CD4-positive, alpha-beta T cell (primary cell): ENCODE results near the gene GALNT18. TPM values are rescaled to one million over a fixed set of nuclear protein-coding genes. Genes with fewer than 3 reads are reported as not detected.
A peak's percentile ranks its signal among the peaks of the same experiment; 100 is the strongest.

ENCODE experiments used
- ATAC-seq: fragments of 200-7000 bp; cut with Tn5 transposase; one replicate; pipeline ENCODE4 v1.10.0; 2022; ENCODE audit warnings: mild to moderate bottlenecking; ENCODE audit not compliant: poor library complexity
- CTCF ChIA-PET: fragments of 350-600 bp; sonication (Branson Sonifier 250); formaldehyde crosslinking; loops from one replicate; lab custom pipeline; 2021; ENCODE audit warnings: antibody characterized with exemption, inconsistent platforms; lab: Charles Lee
- POLR2A ChIA-PET: fragments of 350-600 bp; sonication (Branson Sonifier 250); formaldehyde crosslinking; loops from one replicate; lab custom pipeline; 2021; ENCODE audit warnings: antibody characterized with exemption, inconsistent platforms; lab: Charles Lee
- DNase-seq, 14 experiments: peaks; one replicate each; pipeline ENCODE4 v3.0.0-alpha.2; 2013 to 2020; ENCODE audit warnings: mixed read lengths in 2 of 14
- H3K27ac ChIP-seq, 2 donors: one replicate each; pipeline versions ENCODE4 v1.5.1 to v1.7.0; 2013; ENCODE audit warnings: low read length in 2 of 2, low read depth in 1 of 2, mild to moderate bottlenecking in 1 of 2
- H3K27me3 ChIP-seq, 2 experiments: 1 replicate in 1 of 2; 2 replicates in 1 of 2; pipeline versions ENCODE4 v1.6.1 to v1.7.0; 2013; ENCODE audit warnings: low read length in 2 of 2, control low read depth in 1 of 2, mild to moderate bottlenecking in 1 of 2, moderate library complexity in 1 of 2; ENCODE audit not compliant: insufficient read depth in 2 of 2, control insufficient read depth in 1 of 2
- H3K36me3 ChIP-seq: one replicate; pipeline ENCODE4 v1.6.1; 2013; ENCODE audit warnings: low read length, control low read depth; ENCODE audit not compliant: insufficient read depth
- H3K4me1 ChIP-seq: one replicate; pipeline ENCODE4 v1.6.1; 2013; ENCODE audit warnings: low read length, control low read depth; ENCODE audit not compliant: insufficient read depth
- H3K4me3 ChIP-seq: one replicate; pipeline ENCODE4 v1.5.1; 2013; ENCODE audit warnings: mild to moderate bottlenecking, low read length, moderate library complexity
- H3K9me3 ChIP-seq, 2 experiments: 1 replicate in 1 of 2; 2 replicates in 1 of 2; pipeline versions ENCODE4 v1.6.1 to v1.7.0; 2013; ENCODE audit warnings: low read length in 2 of 2, mild to moderate bottlenecking in 2 of 2, control low read depth in 1 of 2, moderate library complexity in 1 of 2; ENCODE audit not compliant: control insufficient read depth in 1 of 2, insufficient read depth in 1 of 2
- H3K27ac Mint-ChIP-seq: one replicate; pipeline ENCODE4 v1.8.0; 2020; ENCODE audit warnings: mixed read lengths
- H3K27me3 Mint-ChIP-seq: one replicate; pipeline ENCODE4 v1.8.0; 2021; ENCODE audit warnings: mixed read lengths
- H3K36me3 Mint-ChIP-seq: one replicate; pipeline ENCODE4 v1.8.0; 2021; ENCODE audit warnings: low read depth, mixed read lengths
- H3K4me1 Mint-ChIP-seq: one replicate; pipeline ENCODE4 v1.8.0; 2021; ENCODE audit warnings: low read depth, mixed read lengths
- H3K4me3 Mint-ChIP-seq: one replicate; pipeline ENCODE4 v1.8.0; 2020; ENCODE audit warnings: mild to moderate bottlenecking, mixed read lengths
- H3K9me3 Mint-ChIP-seq: one replicate; pipeline ENCODE4 v1.8.0; 2020; ENCODE audit warnings: mixed read lengths
- intact Hi-C, 2 experiments: fragments of 100-400 bp; cut with DNase I in 1 of 2; cut with micrococcal nuclease in 1 of 2; formaldehyde crosslinking; loops; one replicate each; pipeline versions ENCODE4 v1.15.1 to v1.9.0; 2023 to 2025; cut with DNase I, micrococcal nuclease
- total RNA-seq, 174 experiments: library from RNA in 2 of 174; stranded (reverse) in 2 of 174; gene quantifications; one replicate each; pipeline ENCODE4 v1.2.3 and lab custom pipeline; 2021 to 2026
- TF ChIP-seq, protein P1 (sequence below): fragments of 200-600 bp; IDR thresholded peaks from one replicate; pipeline ENCODE4 v1.8.0; 2022; ENCODE audit warnings: antibody characterized with exemption, mild to moderate bottlenecking

The GALNT18 gene
- total RNA-seq, 2 experiments from 2014 or later = 0.08 TPM; not detected in 1

- Histone ChIP-seq H3K4me1 (no peaks in the 10 kb centered on the region), H3K27ac (no peak overlapping the region), H3K36me3 (no peaks in the 10 kb centered on the region), H3K27me3 (peaks cover 0 to under 1% of the 10 kb centered on the region in 2 experiments), H3K4me3 (no peak overlapping the region), H3K9me3 (peaks cover 0 to 9% of the 10 kb centered on the region in 2 experiments)
- Mint-ChIP-seq H3K4me1 (no peaks in the 10 kb centered on the region), H3K27me3 (no peaks in the 10 kb centered on the region), H3K27ac (no peak overlapping the region), H3K36me3 (no peaks in the 10 kb centered on the region), H3K9me3 (no peaks in the 10 kb centered on the region), H3K4me3 (no peak overlapping the region)
- no peak for DNase-seq
- POLR2A ChIA-PET = no interaction called here
- intact Hi-C loops = no loop called here
- CTCF ChIA-PET = no interaction called here
- no peak for ATAC-seq
- TF ChIP-seq, protein P1, sequence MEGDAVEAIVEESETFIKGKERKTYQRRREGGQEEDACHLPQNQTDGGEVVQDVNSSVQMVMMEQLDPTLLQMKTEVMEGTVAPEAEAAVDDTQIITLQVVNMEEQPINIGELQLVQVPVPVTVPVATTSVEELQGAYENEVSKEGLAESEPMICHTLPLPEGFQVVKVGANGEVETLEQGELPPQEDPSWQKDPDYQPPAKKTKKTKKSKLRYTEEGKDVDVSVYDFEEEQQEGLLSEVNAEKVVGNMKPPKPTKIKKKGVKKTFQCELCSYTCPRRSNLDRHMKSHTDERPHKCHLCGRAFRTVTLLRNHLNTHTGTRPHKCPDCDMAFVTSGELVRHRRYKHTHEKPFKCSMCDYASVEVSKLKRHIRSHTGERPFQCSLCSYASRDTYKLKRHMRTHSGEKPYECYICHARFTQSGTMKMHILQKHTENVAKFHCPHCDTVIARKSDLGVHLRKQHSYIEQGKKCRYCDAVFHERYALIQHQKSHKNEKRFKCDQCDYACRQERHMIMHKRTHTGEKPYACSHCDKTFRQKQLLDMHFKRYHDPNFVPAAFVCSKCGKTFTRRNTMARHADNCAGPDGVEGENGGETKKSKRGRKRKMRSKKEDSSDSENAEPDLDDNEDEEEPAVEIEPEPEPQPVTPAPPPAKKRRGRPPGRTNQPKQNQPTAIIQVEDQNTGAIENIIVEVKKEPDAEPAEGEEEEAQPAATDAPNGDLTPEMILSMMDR = no peak
Measured at GRCh38 chr11:11577932-11578911, 43.6 kb downstream of the GALNT18 start.

GRCh38 chr11:11577251-11577855, 44.5 kb downstream of the GALNT18 start:
- Mint-ChIP-seq H3K4me3 (no peak overlapping the region), H3K27ac (no peak overlapping the region), H3K27me3 (no peaks in the 10 kb centered on the region), H3K9me3 (no peaks in the 10 kb centered on the region), H3K4me1 (no peaks in the 10 kb centered on the region), H3K36me3 (no peaks in the 10 kb centered on the region)
- intact Hi-C loops = no loop called here
- peaks cover 0 to 11% of the 10 kb centered on the region in 2 experiments for H3K9me3 ChIP-seq
- no peak overlapping the region for H3K27ac ChIP-seq
- POLR2A ChIA-PET = no interaction called here
- TF ChIP-seq, protein P1 = no peak
- no peak for ATAC-seq
- DNase-seq = peak in 1 of 14 experiments; percentile 36
- no peaks in the 10 kb centered on the region for H3K36me3 ChIP-seq
- H3K27me3 ChIP-seq = no peaks in the 10 kb centered on the region
- H3K4me1 ChIP-seq = no peaks in the 10 kb centered on the region
- H3K4me3 ChIP-seq = no peak overlapping the region
- CTCF ChIA-PET = no interaction called here

- Histone ChIP-seq H3K36me3 (no peaks in the 10 kb centered on the region), H3K4me3 (no peak overlapping the region), H3K9me3 (peaks cover 0 to 12% of the 10 kb centered on the region in 2 experiments), H3K4me1 (no peaks in the 10 kb centered on the region), H3K27ac (no peak overlapping the region), H3K27me3 (no peaks in the 10 kb centered on the region)
- no peaks in the 10 kb centered on the region for H3K36me3 Mint-ChIP-seq
- DNase-seq (no peak), ATAC-seq (no peak)
- ChIA-PET CTCF (no interaction called here), POLR2A (no interaction called here)
- H3K4me3 Mint-ChIP-seq = no peak overlapping the region
- TF ChIP-seq, protein P1 = no peak
- no peaks in the 10 kb centered on the region for H3K4me1 Mint-ChIP-seq
- intact Hi-C loops = no loop called here
- no peak overlapping the region for H3K27ac Mint-ChIP-seq
- H3K9me3 Mint-ChIP-seq = no peaks in the 10 kb centered on the region
- H3K27me3 Mint-ChIP-seq = peaks cover 8% of the 10 kb centered on the region
Measured at GRCh38 chr11:11574373-11575287, 47.2 kb downstream of the GALNT18 start.
